ENCODE data around the gene C19orf38. TPM values are rescaled to one million over a fixed set of nuclear protein-coding genes. Genes with fewer than 3 reads are reported as not detected.

Gene C19orf38
- total RNA-seq, 1 donor from 2014 or later = 0.33 TPM

DNA sequence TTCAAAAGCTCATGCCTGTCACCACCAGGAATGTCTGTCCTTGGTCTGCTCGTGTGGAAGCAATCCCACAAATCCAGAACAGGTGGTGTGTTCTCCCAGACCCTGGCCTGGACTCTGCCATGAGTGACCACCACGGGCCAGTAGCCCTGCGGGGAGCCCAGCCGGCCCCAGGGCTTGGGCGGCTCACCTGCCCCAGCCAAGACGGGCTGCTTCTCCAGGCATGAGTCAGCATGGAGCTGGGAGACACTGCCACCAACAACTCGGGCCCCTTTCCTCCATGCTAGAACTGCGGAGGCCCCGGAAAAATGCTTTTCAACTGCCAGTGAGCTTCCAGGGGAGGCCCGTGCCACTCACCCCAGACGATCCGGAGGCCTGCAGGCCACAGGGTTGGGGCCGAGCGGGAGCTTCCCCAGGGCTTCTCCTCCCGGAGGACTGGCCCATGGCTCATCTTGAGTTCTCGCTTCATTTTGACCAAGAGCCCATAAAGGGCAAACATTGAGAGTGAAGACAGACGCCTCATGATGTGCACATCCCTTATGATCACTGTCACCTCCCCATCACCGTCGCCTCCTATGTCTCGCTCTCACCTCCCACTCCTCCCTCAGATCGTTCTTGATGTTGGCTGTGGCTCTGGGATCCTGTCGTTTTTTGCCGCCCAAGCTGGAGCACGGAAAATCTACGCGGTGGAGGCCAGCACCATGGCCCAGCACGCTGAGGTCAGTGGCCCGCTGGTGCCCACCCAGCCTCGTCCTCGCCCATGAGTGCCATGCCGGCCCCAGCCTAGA lies 63.6 kb downstream of the C19orf38 start:
- no peak for DNase-seq (ENCODE audit: low read depth)
- no peak for TF ChIP-seq CTCF (IDR thresholded peaks at IDR 0.05; ENCODE audit: insufficient read depth, low read length, poor library complexity, severe bottlenecking)
- no peaks in the 10 kb centered on the region for H3K27me3 ChIP-seq (ENCODE audit: control insufficient read depth, insufficient read depth, low read length)
- no peak overlapping the region for H3K4me3 ChIP-seq (ENCODE audit: low read depth, low read length)
- H3K36me3 ChIP-seq (ENCODE audit: control insufficient read depth, insufficient read depth, low read length) = peaks cover 4% of the 10 kb centered on the region

- no peak for DNase-seq (ENCODE audit: low read depth)
- TF ChIP-seq CTCF (IDR thresholded peaks at IDR 0.05; ENCODE audit: insufficient read depth, low read length, poor library complexity, severe bottlenecking) = no peak
- Histone ChIP-seq H3K4me3 (ENCODE audit: low read depth, low read length) (no peak overlapping the region), H3K36me3 (ENCODE audit: control insufficient read depth, insufficient read depth, low read length) (peaks cover 4% of the 10 kb centered on the region), H3K27me3 (ENCODE audit: control insufficient read depth, insufficient read depth, low read length) (no peaks in the 10 kb centered on the region)
Measured at GRCh38 chr19:10912619-10913018, 64.4 kb downstream of the C19orf38 start.

GRCh38 chr19:10913716-10914340 lies 65.6 kb downstream of the C19orf38 start:
- Histone ChIP-seq H3K27me3 (ENCODE audit: control insufficient read depth, insufficient read depth, low read length) (no peaks in the 10 kb centered on the region), H3K4me3 (ENCODE audit: low read depth, low read length) (no peak overlapping the region), H3K36me3 (ENCODE audit: control insufficient read depth, insufficient read depth, low read length) (peaks cover 4% of the 10 kb centered on the region)
- no peak for TF ChIP-seq CTCF (IDR thresholded peaks at IDR 0.05; ENCODE audit: insufficient read depth, low read length, poor library complexity, severe bottlenecking)
- DNase-seq (ENCODE audit: low read depth) = no peak

DNA sequence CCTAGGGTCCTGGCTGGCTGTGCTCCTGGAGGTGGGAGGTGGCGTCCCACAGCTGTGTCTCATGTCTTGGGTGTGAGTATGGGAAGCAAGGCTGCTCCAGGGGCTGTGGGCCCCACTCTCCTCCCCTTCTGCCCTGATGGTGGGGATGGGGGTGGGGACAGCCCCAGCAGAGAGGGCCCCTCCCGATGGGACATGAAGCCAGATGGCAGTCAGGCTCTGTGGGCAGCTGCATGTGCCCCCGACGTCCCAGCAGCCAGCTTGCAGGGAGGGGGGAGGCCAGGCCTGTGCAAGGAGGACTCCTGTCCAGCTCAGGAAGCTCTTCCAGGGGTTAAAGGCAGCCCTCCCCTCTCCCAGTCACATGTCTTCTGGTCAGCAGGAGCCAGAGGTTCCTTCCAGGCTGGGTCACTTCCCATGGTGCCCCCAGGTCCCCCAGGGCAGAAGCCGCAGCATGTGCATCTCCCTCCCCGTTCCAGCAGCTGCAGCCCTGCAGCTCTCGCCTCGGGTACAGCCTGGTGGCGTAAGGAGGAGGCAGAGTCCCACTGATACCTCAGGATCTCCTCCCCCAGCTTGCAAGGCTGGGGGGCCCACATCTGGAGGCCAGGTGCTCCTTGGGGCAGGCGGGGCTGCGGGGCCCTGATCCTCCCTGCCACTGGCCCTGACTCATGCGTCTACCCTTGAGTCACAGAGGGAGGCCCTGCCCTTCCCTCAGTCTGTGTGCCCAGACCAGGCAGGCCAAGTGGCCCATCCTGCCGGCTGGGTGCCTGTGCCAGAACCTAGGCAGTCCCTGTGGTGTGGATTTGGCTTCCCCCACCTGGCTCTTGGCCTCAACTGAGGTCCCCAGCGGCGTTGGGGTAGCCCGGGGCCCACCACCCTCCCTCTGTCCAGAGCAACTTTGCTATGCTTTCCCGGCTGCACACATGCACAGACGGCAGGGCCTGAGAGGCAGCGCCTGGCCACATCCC lies 67.2 kb downstream of the C19orf38 start:
- DNase-seq (ENCODE audit: low read depth) = peak; percentile 41
- peaks cover 4% of the 10 kb centered on the region for H3K36me3 ChIP-seq (ENCODE audit: control insufficient read depth, insufficient read depth, low read length)
- no peaks in the 10 kb centered on the region for H3K27me3 ChIP-seq (ENCODE audit: control insufficient read depth, insufficient read depth, low read length)
- TF ChIP-seq CTCF (IDR thresholded peaks at IDR 0.05; ENCODE audit: insufficient read depth, low read length, poor library complexity, severe bottlenecking) = no peak
- no peak overlapping the region for H3K4me3 ChIP-seq (ENCODE audit: low read depth, low read length)

DNA sequence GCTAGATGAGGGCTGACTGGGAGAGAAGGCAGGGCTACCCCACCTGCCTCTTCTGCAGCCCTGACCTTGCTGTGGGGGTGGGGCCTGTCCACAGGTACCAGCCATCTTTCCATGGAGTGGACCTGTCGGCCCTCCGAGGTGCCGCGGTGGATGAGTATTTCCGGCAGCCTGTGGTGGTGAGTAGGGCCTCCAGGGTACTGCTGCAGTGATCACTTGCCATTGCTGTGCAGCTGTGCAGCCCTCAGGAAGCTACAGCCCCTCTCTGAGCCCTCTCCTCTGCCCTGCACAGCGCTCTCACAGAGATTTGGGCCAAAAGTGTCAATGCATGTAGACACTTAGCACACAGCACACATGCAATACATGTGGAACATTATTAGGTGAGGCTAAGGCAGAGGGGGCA lies 68.4 kb downstream of the C19orf38 start:
- H3K4me3 ChIP-seq (ENCODE audit: low read depth, low read length) = no peak overlapping the region
- H3K27me3 ChIP-seq (ENCODE audit: control insufficient read depth, insufficient read depth, low read length) = no peaks in the 10 kb centered on the region
- DNase-seq (ENCODE audit: low read depth) = no peak
- H3K36me3 ChIP-seq (ENCODE audit: control insufficient read depth, insufficient read depth, low read length) = peaks cover 4% of the 10 kb centered on the region
- TF ChIP-seq CTCF (IDR thresholded peaks at IDR 0.05; ENCODE audit: insufficient read depth, low read length, poor library complexity, severe bottlenecking) = no peak
